ENCODE results near the gene FCGBP.
"Not testable (repeated sequence)": the region's sequence is repeated elsewhere in the genome, so short reads cannot be mapped to it uniquely, and the experiment has no call there.

FCGBP gene

DNA sequence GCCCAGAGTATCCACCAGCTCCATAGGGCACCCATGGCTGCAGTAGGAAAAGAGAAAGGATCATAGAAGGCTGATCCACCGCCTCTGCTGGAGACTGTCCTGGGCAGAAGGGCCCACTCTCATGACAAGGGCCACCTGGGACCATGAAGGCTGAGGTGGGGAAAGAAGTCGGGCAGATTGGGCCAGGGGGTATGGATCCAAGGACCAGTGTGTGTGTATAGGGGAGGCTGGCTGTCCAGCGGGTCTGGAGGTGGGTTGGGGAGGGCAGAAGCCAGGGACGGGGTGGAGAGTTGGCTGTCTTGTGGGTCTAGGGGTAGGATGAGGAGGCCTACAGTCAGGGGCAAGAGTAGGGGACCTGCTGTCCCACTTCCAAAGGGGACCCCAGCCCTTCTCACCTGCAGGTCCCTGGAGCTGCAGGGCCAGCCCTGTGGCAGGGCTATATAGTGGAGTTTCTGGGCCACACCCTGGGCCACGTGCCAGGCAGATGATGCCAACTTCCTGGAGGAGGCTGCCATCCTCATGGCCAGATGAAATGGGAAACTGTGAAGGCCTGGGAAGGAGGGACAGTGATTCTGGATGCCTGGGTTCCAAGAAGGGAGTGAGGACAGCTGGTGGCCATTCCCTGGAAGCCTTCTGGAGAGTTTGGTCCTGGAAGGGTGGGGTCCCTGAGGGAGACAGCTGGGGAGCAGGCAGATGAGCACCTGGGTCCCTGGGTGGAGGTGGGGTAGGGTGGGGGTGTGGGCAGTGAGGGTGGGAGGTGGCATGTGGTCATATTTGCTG lies at the start of gene FCGBP:
Gene FCGBP, minus strand, starts transcription at position 51 of the 780 bp plus-strand sequence.
- no peak for TF ChIP-seq GATA1 (IDR thresholded peaks at IDR 0.05; ENCODE audit: low read depth, low read length)
- TF ChIP-seq POLR2A (IDR thresholded peaks at IDR 0.05; ENCODE audit: low read length), result no peak
- DNase-seq, result no peak

DNA sequence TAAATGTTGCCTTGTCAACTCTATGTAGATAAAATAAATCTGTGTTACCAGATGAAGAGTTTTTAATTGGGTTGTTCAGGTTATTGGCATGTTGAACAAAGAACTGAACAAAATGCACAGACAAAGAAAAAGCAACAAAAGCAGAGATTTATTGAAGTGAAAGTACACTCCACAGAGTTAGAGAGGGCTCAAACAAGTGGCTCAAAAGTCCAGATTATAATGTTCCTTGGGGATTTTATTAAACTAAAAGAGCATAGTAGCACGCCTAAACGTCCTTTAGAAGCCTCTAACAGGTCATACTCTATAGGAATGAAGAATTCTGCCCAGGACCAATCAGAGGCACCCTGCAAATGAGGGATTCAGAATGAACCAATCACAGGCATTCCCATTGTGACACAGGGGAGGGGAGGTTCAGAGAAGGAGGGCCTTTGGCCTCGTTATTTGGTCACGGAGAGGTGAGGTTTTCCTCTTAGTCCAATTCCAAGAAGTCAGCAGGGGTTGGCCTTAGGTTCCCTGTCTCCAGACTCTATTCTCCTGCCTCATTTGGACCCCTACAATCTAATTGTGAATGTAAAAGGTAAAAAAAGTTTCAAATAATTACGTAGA lies 49.4 kb upstream of the FCGBP start:
- TF ChIP-seq GATA1 (IDR thresholded peaks at IDR 0.05; ENCODE audit: low read depth, low read length), result no peak
- DNase-seq, result no peak

DNA sequence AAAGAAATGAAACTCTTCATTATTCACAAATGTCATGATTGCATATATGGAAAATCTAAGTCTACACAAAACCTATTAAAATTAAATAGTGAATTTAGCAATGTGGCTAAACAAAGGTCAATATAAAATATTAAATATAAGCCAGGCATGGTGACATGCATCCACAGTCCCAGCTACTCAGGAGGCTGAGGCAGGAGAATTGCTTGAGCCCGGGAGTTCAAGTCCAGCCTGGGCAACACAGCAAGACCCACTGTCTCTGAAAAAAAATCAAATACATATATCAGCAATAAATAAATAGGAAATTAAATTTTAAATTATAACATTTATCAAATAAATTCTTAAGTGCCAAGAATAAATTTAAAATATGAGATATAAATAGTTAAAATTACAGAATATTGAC lies 48.4 kb upstream of the FCGBP start:
- no peak for DNase-seq

GRCh38 chr19:39974377-39975155 lies 40.1 kb upstream of the FCGBP start:
- DNase-seq, result no peak
- no peak for TF ChIP-seq POLR2A (IDR thresholded peaks at IDR 0.05; ENCODE audit: low read length)
- no peak for TF ChIP-seq GATA1 (IDR thresholded peaks at IDR 0.05; ENCODE audit: low read depth, low read length)

More for the DNA sequence above, 48.4 kb upstream of the FCGBP start:
- TF ChIP-seq POLR2A (IDR thresholded peaks at IDR 0.05; ENCODE audit: low read length) (no peak), GATA1 (IDR thresholded peaks at IDR 0.05; ENCODE audit: low read depth, low read length) (no peak)

DNA sequence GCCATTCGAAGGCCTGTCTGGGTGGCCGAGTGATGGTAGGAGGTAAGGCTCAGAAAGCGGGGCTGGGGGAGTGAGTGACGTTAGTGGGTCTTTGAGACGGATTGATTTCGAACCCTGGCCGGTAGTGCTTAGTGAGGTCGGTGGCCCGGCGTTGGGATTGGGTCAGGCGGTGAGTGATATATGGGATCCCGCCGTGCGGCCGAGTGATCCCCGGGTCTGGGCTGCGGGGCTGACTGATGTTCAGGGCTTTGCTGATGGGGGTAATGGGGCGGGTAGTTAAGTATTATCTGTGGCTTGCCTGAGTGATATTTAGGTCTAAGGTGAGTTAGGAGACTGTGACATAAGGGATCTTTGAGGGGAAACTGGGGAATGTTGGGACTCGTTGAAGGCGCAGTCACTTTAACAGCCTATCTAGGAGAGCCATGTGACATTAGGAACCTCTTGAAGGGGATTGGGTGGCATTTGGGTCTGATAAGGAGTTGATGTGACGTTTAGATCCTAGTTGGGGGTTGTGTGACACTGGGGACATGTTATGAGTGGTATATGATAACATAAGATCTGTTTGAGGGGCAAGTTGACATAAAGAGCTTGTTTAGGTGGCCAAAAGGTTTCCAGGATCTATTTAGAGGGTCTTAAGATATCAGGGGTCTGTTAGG lies 37.1 kb upstream of the FCGBP start:
- DNase-seq, result peak; percentile 74 to 82
- TF ChIP-seq POLR2A (IDR thresholded peaks at IDR 0.05; ENCODE audit: low read length) (no peak), GATA1 (IDR thresholded peaks at IDR 0.05; ENCODE audit: low read depth, low read length) (no peak)

GRCh38 chr19:39970675-39971379 lies 36.4 kb upstream of the FCGBP start, which contains the start of gene PSMC4:
TSS of gene PSMC4 (plus strand) at chr19:39971165. CDS start at chr19:39971203, 38 bp downstream.
- peak; percentile 99 for DNase-seq
- TF ChIP-seq GATA1 (IDR thresholded peaks at IDR 0.05; ENCODE audit: low read depth, low read length) (no peak), POLR2A (IDR thresholded peaks at IDR 0.05; ENCODE audit: low read length) (peak; percentile 92)

DNA sequence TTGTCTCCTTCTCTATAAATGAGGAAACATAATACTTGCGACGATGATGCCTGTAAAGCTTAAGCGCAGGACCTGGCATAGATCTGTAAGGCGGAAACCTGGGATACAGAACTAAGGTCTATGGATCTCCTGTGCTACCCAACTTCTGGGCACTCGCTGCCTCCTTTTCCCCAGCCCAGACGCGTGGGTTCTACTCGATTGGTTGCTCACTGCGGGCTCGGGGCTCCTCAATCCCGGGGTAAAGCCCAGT lies 35.9 kb upstream of the FCGBP start:
- TF ChIP-seq POLR2A (IDR thresholded peaks at IDR 0.05; ENCODE audit: low read length), result no peak
- no peak for TF ChIP-seq GATA1 (IDR thresholded peaks at IDR 0.05; ENCODE audit: low read depth, low read length)
- DNase-seq, result no peak

GRCh38 chr19:39969681-39970424 lies 35.4 kb upstream of the FCGBP start:
- TF ChIP-seq POLR2A (IDR thresholded peaks at IDR 0.05; ENCODE audit: low read length) (no peak), GATA1 (IDR thresholded peaks at IDR 0.05; ENCODE audit: low read depth, low read length) (no peak)
- no peak for DNase-seq

DNA sequence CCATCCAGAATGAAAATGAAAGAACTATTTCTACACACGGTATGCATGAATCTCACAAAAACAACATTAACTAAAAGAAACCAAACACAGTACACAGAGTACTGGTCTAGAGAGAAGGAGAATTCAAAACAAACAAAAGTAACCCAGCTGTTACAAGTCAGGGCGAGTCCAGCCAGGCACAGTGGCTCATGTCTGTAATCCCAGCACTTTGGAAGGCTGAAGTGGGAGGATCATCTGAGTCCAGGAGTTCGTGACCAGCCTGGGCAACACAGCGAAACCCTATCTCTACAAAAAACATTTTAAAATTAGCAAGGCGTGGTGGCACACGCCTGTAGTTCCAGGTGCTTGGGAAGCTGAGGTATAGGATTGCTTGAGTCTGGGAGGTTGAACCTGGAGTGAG lies 34.8 kb upstream of the FCGBP start:
- no peak for DNase-seq
- TF ChIP-seq GATA1 (IDR thresholded peaks at IDR 0.05; ENCODE audit: low read depth, low read length) (no peak), POLR2A (IDR thresholded peaks at IDR 0.05; ENCODE audit: low read length) (no peak)

DNA sequence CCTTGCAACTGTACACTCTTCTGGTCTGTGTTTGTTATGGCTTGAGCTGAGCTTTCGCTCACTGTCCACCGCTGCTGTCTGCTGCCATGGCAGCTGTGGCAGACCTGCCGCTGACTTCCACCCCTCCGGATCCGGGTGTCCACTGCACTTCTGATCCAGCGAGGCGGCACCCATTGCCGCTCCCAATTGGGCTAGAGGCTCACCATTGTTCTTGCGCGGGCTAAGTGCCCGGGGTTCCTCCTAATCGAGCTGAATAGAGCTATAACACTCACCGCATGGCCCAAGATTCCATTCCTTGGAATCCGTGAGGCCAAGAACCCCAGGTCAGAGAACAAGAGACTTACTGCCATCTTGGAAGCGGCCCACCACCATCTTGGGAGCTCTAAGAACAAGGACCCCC lies 34.4 kb upstream of the FCGBP start:
- no peak for TF ChIP-seq GATA1 (IDR thresholded peaks at IDR 0.05; ENCODE audit: low read depth, low read length)
- no peak for TF ChIP-seq POLR2A (IDR thresholded peaks at IDR 0.05; ENCODE audit: low read length)
- no peak for DNase-seq

- no peak for DNase-seq
- TF ChIP-seq POLR2A (IDR thresholded peaks at IDR 0.05; ENCODE audit: low read length), result no peak
- TF ChIP-seq GATA1 (IDR thresholded peaks at IDR 0.05; ENCODE audit: low read depth, low read length), result no peak
Observed at GRCh38 chr19:39967561-39967960, 33.1 kb upstream of the FCGBP start.

- TF ChIP-seq POLR2A (IDR thresholded peaks at IDR 0.05; ENCODE audit: low read length), result no peak
- TF ChIP-seq GATA1 (IDR thresholded peaks at IDR 0.05; ENCODE audit: low read depth, low read length), result no peak
- DNase-seq, result no peak
Observed at GRCh38 chr19:39966617-39967016, 32.2 kb upstream of the FCGBP start.

GRCh38 chr19:39963898-39964297 lies 29.5 kb upstream of the FCGBP start:
- DNase-seq, result no peak
- no peak for TF ChIP-seq POLR2A (IDR thresholded peaks at IDR 0.05; ENCODE audit: low read length)
- TF ChIP-seq GATA1 (IDR thresholded peaks at IDR 0.05; ENCODE audit: low read depth, low read length), result no peak

- not testable (repeated sequence) for DNase-seq
Observed at GRCh38 chr19:39959407-39959806, 25.0 kb upstream of the FCGBP start.

DNA sequence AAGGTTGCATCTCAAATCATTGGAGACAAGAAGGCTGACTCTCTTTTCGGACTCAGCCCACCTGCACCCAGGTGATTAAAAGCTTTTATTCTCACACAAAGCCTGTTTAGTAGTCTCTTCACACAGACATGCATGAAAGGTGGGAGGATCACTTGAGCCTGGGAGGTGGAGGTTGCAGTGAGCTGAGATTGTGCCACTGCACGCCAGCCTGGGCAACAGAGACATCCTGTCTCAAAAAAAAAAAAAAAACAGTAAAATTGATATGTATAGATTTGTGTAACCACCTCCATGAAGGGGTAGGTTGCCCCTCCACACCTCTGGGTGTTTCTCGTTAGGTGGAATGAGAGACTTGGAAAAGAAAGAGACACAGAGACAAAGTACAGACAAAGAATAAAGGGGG lies 24.5 kb upstream of the FCGBP start:
- DNase-seq, result not testable (repeated sequence)

- not testable (repeated sequence) for DNase-seq
Observed at GRCh38 chr19:39957886-39958285, 23.5 kb upstream of the FCGBP start.
